HUES6 (cell line): ENCODE data around the gene ATG14.

Source experiments
- H3K27ac ChIP-seq: 2 replicates; pipeline ENCODE4 v1.7.0; 2013; ENCODE audit warnings: low read depth, mild to moderate bottlenecking, low read length, inconsistent platforms
- H3K27me3 ChIP-seq: 2 replicates; pipeline ENCODE4 v1.6.1; 2013; ENCODE audit warnings: low read length; ENCODE audit not compliant: control insufficient read depth, insufficient read depth
- H3K36me3 ChIP-seq: 2 replicates; pipeline ENCODE4 v1.6.1; 2013; ENCODE audit warnings: low read length; ENCODE audit not compliant: control insufficient read depth, insufficient read depth
- H3K4me1 ChIP-seq: 2 replicates; pipeline ENCODE4 v1.6.1; 2013; ENCODE audit warnings: low read length; ENCODE audit not compliant: control insufficient read depth, insufficient read depth
- H3K4me3 ChIP-seq: 2 replicates; pipeline ENCODE4 v1.5.1; 2013; ENCODE audit warnings: low read depth, low read length
- H3K9ac ChIP-seq: one replicate; pipeline ENCODE4 v1.6.1; 2013; ENCODE audit warnings: mild to moderate bottlenecking, low read length
- H3K9me3 ChIP-seq: 2 replicates; pipeline ENCODE4 v1.6.1; 2013; ENCODE audit warnings: low read depth, low read length; ENCODE audit not compliant: control insufficient read depth, insufficient read depth

Gene ATG14

DNA sequence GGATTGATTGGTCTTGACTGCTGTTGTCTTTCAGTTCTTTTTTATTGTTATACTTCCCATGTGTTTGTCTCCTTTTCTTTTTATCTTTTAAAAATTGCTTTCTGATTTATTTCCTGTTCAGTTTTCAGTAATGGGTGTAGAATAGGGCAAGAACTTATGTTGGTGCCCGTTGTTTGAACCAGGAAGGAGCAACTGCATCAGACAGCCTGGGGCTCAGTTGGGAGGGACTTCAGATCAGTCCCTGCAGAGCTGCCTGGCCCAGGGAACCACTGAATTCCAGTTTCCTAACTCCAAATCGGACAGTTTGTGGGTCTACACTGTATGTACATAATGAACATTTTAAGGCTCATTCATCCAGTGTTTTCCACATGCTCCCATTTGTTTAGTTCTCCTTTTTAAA, 75.5 kb downstream of the ATG14 start:
- no peaks in the 10 kb centered on the region for H3K9me3 ChIP-seq
- no peaks in the 10 kb centered on the region for H3K27me3 ChIP-seq
- no peak overlapping the region for H3K9ac ChIP-seq
- H3K4me3 ChIP-seq = no peak overlapping the region
- no peak overlapping the region for H3K27ac ChIP-seq
- no peaks in the 10 kb centered on the region for H3K36me3 ChIP-seq
- peaks cover 6% of the 10 kb centered on the region for H3K4me1 ChIP-seq

GRCh38 chr14:55333711-55334485, 77.7 kb downstream of the ATG14 start:
- Histone ChIP-seq H3K4me1 (peaks cover 6% of the 10 kb centered on the region), H3K9me3 (no peaks in the 10 kb centered on the region), H3K9ac (no peak overlapping the region), H3K36me3 (no peaks in the 10 kb centered on the region), H3K4me3 (no peak overlapping the region), H3K27ac (no peak overlapping the region), H3K27me3 (no peaks in the 10 kb centered on the region)

- Histone ChIP-seq H3K36me3 (no peaks in the 10 kb centered on the region), H3K27me3 (no peaks in the 10 kb centered on the region), H3K27ac (no peak overlapping the region), H3K4me1 (peaks cover 6% of the 10 kb centered on the region), H3K9ac (no peak overlapping the region), H3K4me3 (no peak overlapping the region), H3K9me3 (no peaks in the 10 kb centered on the region)
Measured at GRCh38 chr14:55332654-55333570, 78.7 kb downstream of the ATG14 start.

GRCh38 chr14:55329999-55330710, 81.5 kb downstream of the ATG14 start:
- Histone ChIP-seq H3K36me3 (no peaks in the 10 kb centered on the region), H3K4me3 (no peak overlapping the region), H3K27ac (no peak overlapping the region)

GRCh38 chr14:55328317-55328716, 83.3 kb downstream of the ATG14 start:
- 0 out of 2 replicates have a peak, but pooled peaks cover 4% of the 10 kb centered on the region for H3K4me1 ChIP-seq
- H3K27ac ChIP-seq = no peak overlapping the region
- H3K4me3 ChIP-seq = no peak overlapping the region
- no peak overlapping the region for H3K9ac ChIP-seq
- H3K27me3 ChIP-seq = no peaks in the 10 kb centered on the region
- no peaks in the 10 kb centered on the region for H3K36me3 ChIP-seq
- no peaks in the 10 kb centered on the region for H3K9me3 ChIP-seq

More at GRCh38 chr14:55329999-55330710, 81.5 kb downstream of the ATG14 start:
- Histone ChIP-seq H3K4me1 (peaks cover 10% of the 10 kb centered on the region), H3K9ac (no peak overlapping the region), H3K27me3 (no peaks in the 10 kb centered on the region), H3K9me3 (no peaks in the 10 kb centered on the region)

GRCh38 chr14:55327179-55327578, 84.5 kb downstream of the ATG14 start:
- H3K27me3 ChIP-seq = no peaks in the 10 kb centered on the region
- H3K27ac ChIP-seq = no peak overlapping the region
- no peak overlapping the region for H3K4me3 ChIP-seq
- no peaks in the 10 kb centered on the region for H3K36me3 ChIP-seq
- no peaks in the 10 kb centered on the region for H3K9me3 ChIP-seq
- 0 out of 2 replicates have a peak, but pooled peaks cover 4% of the 10 kb centered on the region for H3K4me1 ChIP-seq
- H3K9ac ChIP-seq = no peak overlapping the region

DNA sequence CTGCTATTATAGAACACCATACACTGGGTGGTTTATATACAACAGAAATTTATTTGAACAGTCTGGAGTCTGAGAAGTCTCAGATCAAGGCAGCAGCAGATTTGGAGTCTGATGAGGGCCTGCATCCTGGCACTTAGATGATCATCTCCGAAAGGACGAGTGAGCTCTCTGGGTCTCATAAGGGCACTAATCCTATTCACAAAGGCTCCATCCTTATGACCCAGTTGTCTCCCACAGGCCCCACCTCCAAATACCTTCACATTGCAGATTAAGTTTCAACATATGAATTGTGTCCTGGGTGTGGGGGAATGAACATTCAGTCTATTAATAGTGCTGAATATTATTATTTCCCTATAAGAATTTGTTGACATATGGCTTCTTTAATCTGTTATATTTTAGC, 86.8 kb downstream of the ATG14 start:
- Histone ChIP-seq H3K4me3 (no peak overlapping the region), H3K36me3 (no peaks in the 10 kb centered on the region), H3K4me1 (0 out of 2 replicates have a peak, but pooled peaks cover 4% of the 10 kb centered on the region), H3K27me3 (no peaks in the 10 kb centered on the region), H3K9ac (no peak overlapping the region), H3K27ac (no peak overlapping the region), H3K9me3 (no peaks in the 10 kb centered on the region)

- Histone ChIP-seq H3K27me3 (no peaks in the 10 kb centered on the region), H3K4me1 (0 out of 2 replicates have a peak, but pooled peaks cover 4% of the 10 kb centered on the region), H3K9me3 (no peaks in the 10 kb centered on the region), H3K36me3 (no peaks in the 10 kb centered on the region), H3K27ac (no peak overlapping the region), H3K4me3 (no peak overlapping the region), H3K9ac (no peak overlapping the region)
Measured at GRCh38 chr14:55323910-55324309, 87.7 kb downstream of the ATG14 start.

DNA sequence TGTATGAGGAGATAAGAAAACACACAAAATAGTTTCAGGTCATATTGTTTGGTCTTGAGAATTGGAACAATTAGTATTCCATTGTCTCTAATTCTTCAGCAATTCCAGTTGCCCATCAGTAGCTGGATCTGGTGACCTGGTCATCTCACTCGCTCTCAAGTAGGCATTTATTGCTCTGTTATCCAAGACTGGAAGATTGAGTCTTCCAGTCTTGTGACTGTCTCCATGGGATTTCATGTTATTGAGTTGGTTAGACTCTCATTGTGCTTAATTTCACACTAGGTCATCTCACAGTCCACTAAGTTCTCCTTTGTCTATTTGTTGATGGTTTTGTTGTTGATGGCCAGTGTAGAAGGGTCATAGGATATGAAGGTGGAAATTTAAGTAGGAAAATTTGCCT, 92.9 kb downstream of the ATG14 start:
- Histone ChIP-seq H3K27me3 (no peaks in the 10 kb centered on the region), H3K4me3 (no peak overlapping the region), H3K9ac (no peak overlapping the region), H3K4me1 (no peaks in the 10 kb centered on the region), H3K9me3 (peaks cover 14% of the 10 kb centered on the region; the same call in 1 of the 2 replicates), H3K36me3 (peaks cover 12% of the 10 kb centered on the region; the same call in 1 of the 2 replicates), H3K27ac (no peak overlapping the region)

DNA sequence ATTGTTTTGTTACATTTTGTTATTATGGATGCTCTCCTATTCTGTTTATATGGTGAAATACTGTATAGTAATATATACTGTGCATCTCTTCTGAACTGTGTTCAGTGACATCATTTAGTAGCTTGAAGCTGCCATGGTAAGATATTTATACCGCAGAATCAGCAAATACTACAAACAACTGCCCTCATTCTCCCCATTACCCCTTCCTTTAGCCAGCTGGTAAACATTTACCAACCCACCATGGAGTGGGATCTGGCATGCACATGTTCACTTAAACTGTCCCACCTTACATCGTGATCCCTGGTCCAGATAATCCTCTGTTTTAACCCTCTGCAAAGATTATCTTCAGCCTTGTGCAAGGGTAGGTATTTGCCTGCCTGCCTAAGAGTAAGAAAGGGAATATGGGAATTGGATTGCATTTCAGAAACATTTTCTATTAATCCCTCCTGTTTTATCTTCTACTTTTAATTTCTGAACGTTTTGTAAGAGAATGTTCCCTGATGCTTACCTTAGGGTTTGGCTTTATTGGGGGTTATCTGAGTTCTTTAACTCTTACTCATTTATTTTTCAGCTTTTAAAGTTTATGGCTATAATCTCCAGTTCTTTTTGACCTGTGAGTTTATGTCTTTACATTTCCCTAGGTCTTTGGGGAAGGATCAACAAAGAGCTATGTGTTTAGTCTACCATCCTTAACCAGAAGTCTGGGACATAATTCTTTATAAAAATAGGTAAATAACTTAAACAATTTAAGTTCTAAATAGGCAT, 93.9 kb downstream of the ATG14 start:
- Histone ChIP-seq H3K27ac (no peak overlapping the region), H3K36me3 (peaks cover 16% of the 10 kb centered on the region; the same call in 1 of the 2 replicates), H3K9ac (no peak overlapping the region), H3K4me3 (no peak overlapping the region), H3K27me3 (no peaks in the 10 kb centered on the region), H3K4me1 (no peaks in the 10 kb centered on the region), H3K9me3 (peaks cover 23% of the 10 kb centered on the region)
